SK-N-SH treated with all-trans-retinoic acid at 6 μM for 48 hours (cell line): Measurements from ENCODE around the gene RBM44.

Experiments
- ATAC-seq: fragments of 200-7000 bp; cut with Tn5 transposase; 3 replicates; pipeline ENCODE4 v1.9.1; 2020; ENCODE audit warnings: mild to moderate bottlenecking, moderate library complexity
- ARNTL ChIP-seq: fragments of 450-650 bp; formaldehyde crosslinking; IDR thresholded peaks from 2 replicates; pipeline ENCODE4 v1.5.0; 2020; ENCODE audit warnings: low read depth, mild to moderate bottlenecking, moderate library complexity, borderline replicate concordance
- BACH2 ChIP-seq: fragments of 250-450 bp; sonication (Bioruptor Pico); IDR thresholded peaks from 2 replicates; pipeline ENCODE4 v1.9.0; 2021; ENCODE audit warnings: mild to moderate bottlenecking, borderline replicate concordance
- CREB5 ChIP-seq: fragments of 250-450 bp; sonication (Bioruptor Pico); IDR thresholded peaks from 2 replicates; pipeline ENCODE4 v1.5.1; 2020; ENCODE audit warnings: low read depth, mild to moderate bottlenecking, moderate library complexity
- CSDC2 ChIP-seq: fragments of 250-450 bp; sonication (Bioruptor Pico); IDR thresholded peaks from 2 replicates; pipeline ENCODE4 v1.5.0; 2020; ENCODE audit warnings: mild to moderate bottlenecking, moderate library complexity
- CSRNP3 ChIP-seq: fragments of 250-450 bp; sonication (Bioruptor Pico); IDR thresholded peaks from 2 replicates; pipeline ENCODE4 v1.5.1; 2021; ENCODE audit warnings: mild to moderate bottlenecking, moderate library complexity
- ESRRG ChIP-seq: fragments of 250-450 bp; sonication (Bioruptor Pico); IDR thresholded peaks from 2 replicates; pipeline ENCODE4 v1.6.1; 2021; ENCODE audit warnings: mild to moderate bottlenecking
- GLIS3 ChIP-seq: fragments of 250-450 bp; sonication (Bioruptor Pico); IDR thresholded peaks from 2 replicates; pipeline ENCODE4 v1.5.0; 2020; ENCODE audit warnings: mild to moderate bottlenecking, moderate library complexity
- ISL1 ChIP-seq: fragments of 250-450 bp; sonication (Bioruptor Pico); IDR thresholded peaks from 2 replicates; pipeline ENCODE4 v2.1.2; 2022; ENCODE audit warnings: mild to moderate bottlenecking, moderate library complexity
- OSR1 ChIP-seq: fragments of 250-450 bp; sonication (Bioruptor Pico); IDR thresholded peaks from 2 replicates; pipeline ENCODE4 v1.8.0; 2022; ENCODE audit warnings: moderate library complexity, mild to moderate bottlenecking, inconsistent platforms
- PATZ1 ChIP-seq: fragments of 250-450 bp; sonication (Bioruptor Pico); IDR thresholded peaks from 2 replicates; pipeline ENCODE4 v1.8.0; 2020; ENCODE audit warnings: mild to moderate bottlenecking, moderate library complexity, borderline replicate concordance
- POU6F1 ChIP-seq: fragments of 250-450 bp; sonication (Bioruptor Pico); IDR thresholded peaks from 2 replicates; pipeline ENCODE4 v1.8.0; 2021; ENCODE audit warnings: low read depth, mild to moderate bottlenecking, moderate library complexity, borderline replicate concordance
- PPARA ChIP-seq: fragments of 250-450 bp; sonication (Bioruptor Pico); IDR thresholded peaks from 2 replicates; pipeline ENCODE4 v1.5.0; 2020; ENCODE audit warnings: mild to moderate bottlenecking, borderline replicate concordance
- RARB ChIP-seq: fragments of 250-450 bp; sonication (Bioruptor Pico); IDR thresholded peaks from 2 replicates; pipeline ENCODE4 v1.8.0; 2021; ENCODE audit warnings: mild to moderate bottlenecking, moderate library complexity
- SNAI2 ChIP-seq: fragments of 250-450 bp; sonication (Bioruptor Pico); IDR thresholded peaks from 2 replicates; pipeline ENCODE4 v1.5.0; 2020; ENCODE audit warnings: mild to moderate bottlenecking, moderate library complexity
- TCF4 ChIP-seq: fragments of 250-450 bp; sonication (Bioruptor Pico); IDR thresholded peaks from 2 replicates; pipeline ENCODE4 v1.8.0; 2021; ENCODE audit warnings: mild to moderate bottlenecking, moderate library complexity, borderline replicate concordance
- TOX ChIP-seq: fragments of 250-450 bp; sonication (Bioruptor Pico); IDR thresholded peaks from 2 replicates; pipeline ENCODE4 v1.8.0; 2021; ENCODE audit warnings: mild to moderate bottlenecking, moderate library complexity, borderline replicate concordance
- TSHZ2 ChIP-seq: fragments of 250-450 bp; sonication (Bioruptor Pico); IDR thresholded peaks from 2 replicates; pipeline ENCODE4 v1.5.0; 2020; ENCODE audit warnings: mild to moderate bottlenecking, moderate library complexity
- ZC3H10 ChIP-seq: fragments of 250-450 bp; sonication (Bioruptor Pico); IDR thresholded peaks from 2 replicates; pipeline ENCODE4 v1.5.1; 2021; ENCODE audit warnings: mild to moderate bottlenecking, moderate library complexity
- ZFP3 ChIP-seq: fragments of 250-450 bp; sonication (Bioruptor Pico); IDR thresholded peaks from 2 replicates; pipeline ENCODE4 v1.5.0; 2020; ENCODE audit warnings: mild to moderate bottlenecking, moderate library complexity
- ZFP30 ChIP-seq: fragments of 450-650 bp; formaldehyde crosslinking; IDR thresholded peaks from 2 replicates; pipeline ENCODE4 v1.5.0; 2022; ENCODE audit warnings: mild to moderate bottlenecking, moderate library complexity
- ZNF565 ChIP-seq: fragments of 450-650 bp; formaldehyde crosslinking; conservative IDR thresholded peaks from 2 replicates; pipeline ENCODE4 v1.5.0; 2020; ENCODE audit warnings: low read depth, mild to moderate bottlenecking, moderate library complexity
- ZNF70 ChIP-seq: fragments of 450-650 bp; formaldehyde crosslinking; IDR thresholded peaks from 2 replicates; pipeline ENCODE4 v1.5.0; 2020; ENCODE audit warnings: mild to moderate bottlenecking, moderate library complexity
- ZNF8 ChIP-seq: fragments of 450-650 bp; formaldehyde crosslinking; IDR thresholded peaks from 2 replicates; pipeline ENCODE4 v1.5.0; 2020; ENCODE audit warnings: mild to moderate bottlenecking, moderate library complexity

The RBM44 gene

GRCh38 chr2:237886685-237887481, 88.3 kb downstream of the RBM44 start:
- peak; percentile 98 for TF ChIP-seq SNAI2 (CRISPR knock-in tag)
- TF ChIP-seq RARB (CRISPR knock-in tag), result no peak
- TF ChIP-seq CREB5 (CRISPR knock-in tag), result peak; percentile 89
- TF ChIP-seq ESRRG (CRISPR knock-in tag), result 0 out of 2 replicates have a peak, but pooled peaks have one; percentile 22
- TF ChIP-seq ZC3H10 (CRISPR knock-in tag), result no peak; the same call in 1 of the 2 replicates
- TF ChIP-seq POU6F1 (CRISPR knock-in tag), result no peak
- peak; percentile 84; the same call in 1 of the 2 replicates for TF ChIP-seq ZFP3 (CRISPR knock-in tag)
- TF ChIP-seq ZNF70 (CRISPR knock-in tag), result peak; percentile 30
- peak; percentile 93 for TF ChIP-seq PATZ1 (CRISPR knock-in tag)
- peak; percentile 95 for TF ChIP-seq GLIS3 (CRISPR knock-in tag)
- peak; percentile 45; the same call in 1 of the 2 replicates for TF ChIP-seq PPARA (CRISPR knock-in tag)
- no peak for TF ChIP-seq ZNF8 (CRISPR knock-in tag)
- TF ChIP-seq ISL1, result peak; percentile 76
- no peak for TF ChIP-seq BACH2 (CRISPR knock-in tag)
- TF ChIP-seq CSDC2 (CRISPR knock-in tag), result 0 out of 2 replicates have a peak, but pooled peaks have one; percentile 72
- peak; percentile 99 for TF ChIP-seq TSHZ2
- 0 out of 2 replicates have a peak, but pooled peaks have one; percentile 39 for TF ChIP-seq TOX (CRISPR knock-in tag)
- no peak for TF ChIP-seq OSR1
- TF ChIP-seq CSRNP3 (CRISPR knock-in tag), result peak; percentile 83; the same call in 1 of the 2 replicates
- 0 out of 2 replicates have a peak, but pooled peaks have one; percentile 75 for TF ChIP-seq ARNTL (CRISPR knock-in tag)
- TF ChIP-seq ZFP30 (CRISPR knock-in tag), result no peak
- peak; percentile 97 for TF ChIP-seq TCF4 (CRISPR knock-in tag)
- peak; percentile 78; the same call in 1 of the 2 replicates for TF ChIP-seq ZNF565 (CRISPR knock-in tag)
- peak; percentile 73 for ATAC-seq

GRCh38 chr2:237888389-237888788, 89.8 kb downstream of the RBM44 start:
- no peak for ATAC-seq
- TF ChIP-seq ZC3H10 (CRISPR knock-in tag) (no peak), CSDC2 (CRISPR knock-in tag) (no peak), ARNTL (CRISPR knock-in tag) (no peak), POU6F1 (CRISPR knock-in tag) (no peak), GLIS3 (CRISPR knock-in tag) (no peak), PATZ1 (CRISPR knock-in tag) (no peak)
